Measurements from ENCODE around the gene ZNF611. TPM values are rescaled to one million over a fixed set of nuclear protein-coding genes. Genes with fewer than 3 reads are reported as not detected.

ZNF611 gene
- total and polyA plus RNA-seq, 10 of the 15 experiments (the other 5 are each of a cell fraction or from before 2014, with no cell fraction given) = 1.4 to 16.8 (median 7.6) TPM

Other genes starting within 250 kb of the ZNF611 start
Only the 7 nearest of the 9 such genes appear.
- 8.2 and 11.1 TPM in 2 replicates for gene ZNF701, start 164.8 kb downstream of the ZNF611 start, total RNA-seq (2014; rRNA removed)
- gene ZNF701, start 164.8 kb downstream of the ZNF611 start, total RNA-seq (2014; rRNA removed; fragmentation: Illumina TruSeq; extraction: Trizol) = 9.8 and 10.8 TPM in 2 replicates
- 8.8 and 11.5 TPM in 2 replicates for gene ZNF701, start 164.8 kb downstream of the ZNF611 start, total RNA-seq (2021)
- 18.1 and 20.3 TPM in 2 replicates for gene ZNF701, start 164.8 kb downstream of the ZNF611 start, polyA plus RNA-seq (2011; rRNA removed)
- 5.7 and 7.1 TPM in 2 replicates for gene ZNF701, start 164.8 kb downstream of the ZNF611 start, polyA plus RNA-seq (2014; fragmentation: Illumina TruSeq; extraction: Trizol)
- gene ZNF701, start 164.8 kb downstream of the ZNF611 start, polyA plus RNA-seq (2014; fragmentation: Nextera tagmentation; extraction: Ambion mirVana) = 1 to 10 TPM; 3.1 to 3.7 TPM
- 5.4 and 6.8 TPM in 2 replicates for gene ZNF701, start 164.8 kb downstream of the ZNF611 start, polyA plus RNA-seq (2014; rRNA removed)
- gene ZNF701, start 164.8 kb downstream of the ZNF611 start, polyA plus RNA-seq (2016; fragmentation: Nextera tagmentation; extraction: Ambion mirVana) = 1 to 10 TPM; 7.7 to 8.9 TPM
- gene ZNF83, start 96.7 kb downstream of the ZNF611 start, total RNA-seq (2014; rRNA removed) = 19.7 and 27.4 TPM in 2 replicates
- gene ZNF83, start 96.7 kb downstream of the ZNF611 start, total RNA-seq (2014; rRNA removed; fragmentation: Illumina TruSeq; extraction: Trizol) = 35.2 and 37.3 TPM in 2 replicates
- gene ZNF83, start 96.7 kb downstream of the ZNF611 start, total RNA-seq (2021) = 17.6 and 18.2 TPM in 2 replicates
- 90.1 and 132 TPM in 2 replicates for gene ZNF83, start 96.7 kb downstream of the ZNF611 start, polyA plus RNA-seq (2011; rRNA removed)
- gene ZNF83, start 96.7 kb downstream of the ZNF611 start, polyA plus RNA-seq (2014; fragmentation: Illumina TruSeq; extraction: Trizol) = 32.0 and 51.8 TPM in 2 replicates
- gene ZNF83, start 96.7 kb downstream of the ZNF611 start, polyA plus RNA-seq (2014; fragmentation: Nextera tagmentation; extraction: Ambion mirVana) = 10 to 100 TPM in 1 of 2 experiments, 1 to 10 TPM in 1; 9.9 to 11.3 TPM
- gene ZNF83, start 96.7 kb downstream of the ZNF611 start, polyA plus RNA-seq (2014; rRNA removed) = 23.7 and 32.0 TPM in 2 replicates
- 10 to 100 TPM; 12.0 to 16.4 TPM for gene ZNF83, start 96.7 kb downstream of the ZNF611 start, polyA plus RNA-seq (2016; fragmentation: Nextera tagmentation; extraction: Ambion mirVana)
- gene ZNF600, start 51.7 kb upstream of the ZNF611 start, total RNA-seq (2014; rRNA removed) = 9.4 and 11.1 TPM in 2 replicates
- gene ZNF600, start 51.7 kb upstream of the ZNF611 start, total RNA-seq (2014; rRNA removed; fragmentation: Illumina TruSeq; extraction: Trizol) = 14.8 and 15.1 TPM in 2 replicates
- gene ZNF600, start 51.7 kb upstream of the ZNF611 start, total RNA-seq (2021) = 10.2 and 12.0 TPM in 2 replicates
- gene ZNF600, start 51.7 kb upstream of the ZNF611 start, polyA plus RNA-seq (2011; rRNA removed) = 25.6 and 31.4 TPM in 2 replicates
- 19.1 and 23.3 TPM in 2 replicates for gene ZNF600, start 51.7 kb upstream of the ZNF611 start, polyA plus RNA-seq (2014; fragmentation: Illumina TruSeq; extraction: Trizol)
- 10 to 100 TPM in 1 of 2 experiments, 1 to 10 TPM in 1; 9.5 to 10.4 TPM for gene ZNF600, start 51.7 kb upstream of the ZNF611 start, polyA plus RNA-seq (2014; fragmentation: Nextera tagmentation; extraction: Ambion mirVana)
- 8.8 and 17.3 TPM in 2 replicates for gene ZNF600, start 51.7 kb upstream of the ZNF611 start, polyA plus RNA-seq (2014; rRNA removed)
- gene ZNF600, start 51.7 kb upstream of the ZNF611 start, polyA plus RNA-seq (2016; fragmentation: Nextera tagmentation; extraction: Ambion mirVana) = 10 to 100 TPM; 11.2 to 11.7 TPM
- 6.7 and 7.8 TPM in 2 replicates for gene ZNF28, start 86.6 kb upstream of the ZNF611 start, total RNA-seq (2014; rRNA removed)
- 16.1 and 17.5 TPM in 2 replicates for gene ZNF28, start 86.6 kb upstream of the ZNF611 start, total RNA-seq (2014; rRNA removed; fragmentation: Illumina TruSeq; extraction: Trizol)
- 9.5 TPM in 2 replicates for gene ZNF28, start 86.6 kb upstream of the ZNF611 start, total RNA-seq (2021)
- gene ZNF28, start 86.6 kb upstream of the ZNF611 start, polyA plus RNA-seq (2011; rRNA removed) = 17.5 and 28.6 TPM in 2 replicates
- 6.8 and 8.3 TPM in 2 replicates for gene ZNF28, start 86.6 kb upstream of the ZNF611 start, polyA plus RNA-seq (2014; fragmentation: Illumina TruSeq; extraction: Trizol)
- 10 to 100 TPM; 22.6 to 31.1 TPM for gene ZNF28, start 86.6 kb upstream of the ZNF611 start, polyA plus RNA-seq (2014; fragmentation: Nextera tagmentation; extraction: Ambion mirVana)
- 4.8 and 5.9 TPM in 2 replicates for gene ZNF28, start 86.6 kb upstream of the ZNF611 start, polyA plus RNA-seq (2014; rRNA removed)
- 10 to 100 TPM; 14.6 to 18.8 TPM for gene ZNF28, start 86.6 kb upstream of the ZNF611 start, polyA plus RNA-seq (2016; fragmentation: Nextera tagmentation; extraction: Ambion mirVana)
- gene ZNF468, start 122.6 kb upstream of the ZNF611 start, total RNA-seq (2014; rRNA removed) = 8.2 and 10.4 TPM in 2 replicates
- 12.7 and 13.2 TPM in 2 replicates for gene ZNF468, start 122.6 kb upstream of the ZNF611 start, total RNA-seq (2014; rRNA removed; fragmentation: Illumina TruSeq; extraction: Trizol)
- 6.9 and 9.9 TPM in 2 replicates for gene ZNF468, start 122.6 kb upstream of the ZNF611 start, total RNA-seq (2021)
- gene ZNF468, start 122.6 kb upstream of the ZNF611 start, polyA plus RNA-seq (2011; rRNA removed) = 18.8 and 24.4 TPM in 2 replicates
- gene ZNF468, start 122.6 kb upstream of the ZNF611 start, polyA plus RNA-seq (2014; fragmentation: Illumina TruSeq; extraction: Trizol) = 10.0 and 10.9 TPM in 2 replicates
- 1 to 10 TPM; 3.9 to 4.3 TPM for gene ZNF468, start 122.6 kb upstream of the ZNF611 start, polyA plus RNA-seq (2014; fragmentation: Nextera tagmentation; extraction: Ambion mirVana)
- 5.0 and 5.7 TPM in 2 replicates for gene ZNF468, start 122.6 kb upstream of the ZNF611 start, polyA plus RNA-seq (2014; rRNA removed)
- gene ZNF468, start 122.6 kb upstream of the ZNF611 start, polyA plus RNA-seq (2016; fragmentation: Nextera tagmentation; extraction: Ambion mirVana) = 10 to 100 TPM in 1 of 2 experiments, 1 to 10 TPM in 1; 8.8 to 10.2 TPM
- gene ZNF320, start 162.6 kb upstream of the ZNF611 start, total RNA-seq (2014; rRNA removed) = 0.79 and 1.1 TPM in 2 replicates
- gene ZNF320, start 162.6 kb upstream of the ZNF611 start, total RNA-seq (2014; rRNA removed; fragmentation: Illumina TruSeq; extraction: Trizol) = 1.3 and 1.8 TPM in 2 replicates
- gene ZNF320, start 162.6 kb upstream of the ZNF611 start, total RNA-seq (2021) = 2.1 and 2.6 TPM in 2 replicates
- gene ZNF320, start 162.6 kb upstream of the ZNF611 start, polyA plus RNA-seq (2011; rRNA removed) = 7.7 and 9.3 TPM in 2 replicates
- gene ZNF320, start 162.6 kb upstream of the ZNF611 start, polyA plus RNA-seq (2014; fragmentation: Illumina TruSeq; extraction: Trizol) = 1.6 TPM in 1 of 2 replicates, not detected in the other
- gene ZNF320, start 162.6 kb upstream of the ZNF611 start, polyA plus RNA-seq (2014; fragmentation: Nextera tagmentation; extraction: Ambion mirVana) = 1 to 10 TPM in 1 of 2 experiments, under 1 TPM in 1; 0.48 to 1.0 TPM
- gene ZNF320, start 162.6 kb upstream of the ZNF611 start, polyA plus RNA-seq (2014; rRNA removed) = 2.7 and 3.0 TPM in 2 replicates
- gene ZNF320, start 162.6 kb upstream of the ZNF611 start, polyA plus RNA-seq (2016; fragmentation: Nextera tagmentation; extraction: Ambion mirVana) = 1 to 10 TPM in 1 of 2 experiments, under 1 TPM in 1; 0.96 to 1.3 TPM
- gene ZNF888, start 188.4 kb upstream of the ZNF611 start, total RNA-seq (2014; rRNA removed) = 3.3 and 4.5 TPM in 2 replicates
- gene ZNF888, start 188.4 kb upstream of the ZNF611 start, total RNA-seq (2014; rRNA removed; fragmentation: Illumina TruSeq; extraction: Trizol) = 4.1 and 4.3 TPM in 2 replicates
- 2.8 and 3.5 TPM in 2 replicates for gene ZNF888, start 188.4 kb upstream of the ZNF611 start, total RNA-seq (2021)
- 3.4 and 5.0 TPM in 2 replicates for gene ZNF888, start 188.4 kb upstream of the ZNF611 start, polyA plus RNA-seq (2011; rRNA removed)
- 3.7 and 5.1 TPM in 2 replicates for gene ZNF888, start 188.4 kb upstream of the ZNF611 start, polyA plus RNA-seq (2014; fragmentation: Illumina TruSeq; extraction: Trizol)
- under 1 TPM; 0.26 to 0.53 TPM for gene ZNF888, start 188.4 kb upstream of the ZNF611 start, polyA plus RNA-seq (2014; fragmentation: Nextera tagmentation; extraction: Ambion mirVana)
- gene ZNF888, start 188.4 kb upstream of the ZNF611 start, polyA plus RNA-seq (2014; rRNA removed) = 2.1 and 2.3 TPM in 2 replicates
- 1 to 10 TPM in 1 of 2 experiments, under 1 TPM in 1; 0.55 to 1.6 TPM for gene ZNF888, start 188.4 kb upstream of the ZNF611 start, polyA plus RNA-seq (2016; fragmentation: Nextera tagmentation; extraction: Ambion mirVana)